Activated T-helper 1 cell treated with Interleukin-2 at 50 U/mL for 16 hours (primary cell): ENCODE data around the gene RPL39L.
"Not testable (repeated sequence)": the region's sequence is repeated elsewhere in the genome, so short reads cannot be mapped to it uniquely, and the experiment has no call there.

Experiments
- DNase-seq: peaks from one replicate; pipeline ENCODE4 v3.0.0-alpha.2; 2020; ENCODE audit warnings: low read depth

RPL39L gene

GRCh38 chr3:187139126-187139894 is at the start of gene RPL39L:
RPL39L (minus strand) TSS chr3:187139496; CDS start chr3:187121300, 18,196 bp downstream.
- DNase-seq, result peak; percentile 85

GRCh38 chr3:187188931-187189330 is 49.6 kb upstream of the RPL39L start:
- DNase-seq, result no peak

GRCh38 chr3:187186801-187187421 is 47.6 kb upstream of the RPL39L start:
- DNase-seq, result no peak

GRCh38 chr3:187186375-187186774 is 47.1 kb upstream of the RPL39L start:
- DNase-seq, result no peak

- no peak for DNase-seq
These were observed 46.5 kb upstream of the RPL39L start for GRCh38 chr3:187185759-187186158.

GRCh38 chr3:187183903-187184302 is 44.6 kb upstream of the RPL39L start:
- DNase-seq, result no peak

- DNase-seq, result no peak
These were observed 44.0 kb upstream of the RPL39L start for GRCh38 chr3:187183210-187183862.

- no peak for DNase-seq
These were observed 42.3 kb upstream of the RPL39L start for GRCh38 chr3:187181454-187182170.

GRCh38 chr3:187172929-187173328 is 33.6 kb upstream of the RPL39L start:
- DNase-seq, result no peak

- DNase-seq, result not testable (repeated sequence)
These were observed 31.6 kb upstream of the RPL39L start for GRCh38 chr3:187170911-187171310.

GRCh38 chr3:187169231-187169960 is 30.1 kb upstream of the RPL39L start:
- DNase-seq, result no peak

GRCh38 chr3:187167777-187168176 is 28.5 kb upstream of the RPL39L start:
- DNase-seq, result no peak

- no peak for DNase-seq
These were observed 27.5 kb upstream of the RPL39L start for GRCh38 chr3:187166750-187167149.

GRCh38 chr3:187165144-187165543 is 25.8 kb upstream of the RPL39L start:
- DNase-seq, result no peak

- DNase-seq, result no peak
These were observed 23.1 kb upstream of the RPL39L start for GRCh38 chr3:187162265-187162953.

- no peak for DNase-seq
These were observed 22.3 kb upstream of the RPL39L start for GRCh38 chr3:187161556-187161955.

- DNase-seq, result peak; percentile 46
These were observed 11.3 kb upstream of the RPL39L start for GRCh38 chr3:187150599-187150998.

- DNase-seq, result no peak
These were observed 10.9 kb upstream of the RPL39L start for GRCh38 chr3:187150186-187150585.

- no peak for DNase-seq
These were observed 7.1 kb upstream of the RPL39L start for GRCh38 chr3:187146389-187146788.

- no peak for DNase-seq
These were observed 6.0 kb upstream of the RPL39L start for GRCh38 chr3:187145149-187145895.

GRCh38 chr3:187139895-187140253 is 578 bp upstream of the RPL39L start:
- no peak for DNase-seq
